Activated T-cell treated with anti-CD3 and anti-CD28 coated beads for 48 hours (primary cell): ENCODE data around the gene LRRC47.

Experiments
- DNase-seq: peaks from one replicate; pipeline ENCODE4 v3.0.0-alpha.2; 2020; ENCODE audit warnings: low read depth

Gene LRRC47

GRCh38 chr1:3785456-3786157 is 10.7 kb downstream of the LRRC47 start:
- no peak for DNase-seq

- no peak for DNase-seq
These were observed 11.3 kb downstream of the LRRC47 start for GRCh38 chr1:3785045-3785444.

DNA sequence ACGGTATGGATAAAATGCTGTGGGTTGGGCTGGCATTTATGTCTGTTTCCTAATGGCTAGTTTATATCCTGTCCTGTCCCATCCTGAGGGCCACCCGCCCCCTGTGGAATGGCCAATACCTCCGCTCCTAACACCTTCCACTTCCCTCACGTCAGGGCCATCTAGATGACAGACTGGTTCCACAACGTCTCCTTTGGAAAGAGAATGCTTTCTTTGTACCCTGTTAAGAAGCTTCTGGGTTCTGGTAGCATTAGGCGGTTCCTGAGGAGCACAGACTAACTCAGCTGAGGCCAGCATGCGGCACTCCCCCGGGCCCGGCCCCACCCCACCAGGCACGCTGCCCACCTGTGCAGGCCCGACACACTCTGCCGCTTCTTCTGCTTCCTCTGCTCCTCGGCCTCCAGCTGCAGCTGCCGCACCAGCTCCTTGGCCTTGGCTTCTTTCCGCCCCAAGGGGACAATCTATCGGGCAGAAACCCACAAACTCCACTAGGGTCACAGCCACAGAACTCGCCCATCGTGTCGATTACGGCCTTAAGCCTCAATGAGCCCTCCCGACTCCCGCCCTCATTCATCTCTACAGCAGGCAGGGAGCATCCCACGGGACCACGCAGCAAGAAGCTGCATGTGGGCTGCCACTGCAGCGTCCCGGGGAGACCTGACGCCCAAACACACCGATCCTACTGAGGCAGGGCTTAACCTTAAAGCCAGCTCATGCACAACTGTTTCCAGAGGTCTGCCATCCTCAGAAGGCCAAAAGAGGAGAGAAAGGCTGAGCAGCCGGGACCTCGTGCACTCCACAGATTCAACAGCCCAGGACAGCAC is 12.4 kb downstream of the LRRC47 start:
- no peak for DNase-seq

- no peak for DNase-seq
These were observed 15.4 kb downstream of the LRRC47 start for GRCh38 chr1:3780901-3781300.

- no peak for DNase-seq
These were observed 16.3 kb downstream of the LRRC47 start for GRCh38 chr1:3779912-3780416.

DNA sequence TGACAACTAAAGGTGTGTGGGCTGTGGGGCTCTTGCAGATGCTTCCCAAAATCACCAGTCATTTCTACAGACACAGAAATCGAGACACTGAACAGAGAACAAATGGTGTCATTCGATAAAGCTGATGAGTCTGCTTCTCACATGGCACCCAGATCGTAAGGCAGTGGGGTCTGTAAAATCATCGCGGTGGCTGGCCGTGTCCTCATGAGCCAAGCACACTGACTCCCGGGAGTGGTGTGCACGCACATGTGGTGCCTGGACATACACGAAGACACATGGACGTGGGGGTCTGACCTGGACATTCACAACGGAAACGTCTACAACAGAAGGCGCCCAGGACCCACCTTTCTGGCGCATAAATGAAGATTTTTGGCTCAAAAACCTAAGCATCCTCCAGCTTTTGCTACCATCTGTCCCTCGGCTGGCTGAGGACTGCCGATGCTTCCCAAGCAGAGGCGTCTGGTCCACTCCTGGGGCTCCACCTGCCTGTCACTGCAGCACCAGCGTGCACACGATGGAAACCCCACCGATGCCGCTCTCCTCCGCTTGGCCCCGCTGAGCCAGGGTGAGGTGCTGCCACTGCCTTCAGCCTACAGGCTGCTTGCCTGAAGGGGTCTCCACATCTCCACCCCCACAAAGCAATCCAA is 16.9 kb downstream of the LRRC47 start:
- no peak for DNase-seq

GRCh38 chr1:3778590-3779264 is 17.6 kb downstream of the LRRC47 start:
- no peak for DNase-seq

DNA sequence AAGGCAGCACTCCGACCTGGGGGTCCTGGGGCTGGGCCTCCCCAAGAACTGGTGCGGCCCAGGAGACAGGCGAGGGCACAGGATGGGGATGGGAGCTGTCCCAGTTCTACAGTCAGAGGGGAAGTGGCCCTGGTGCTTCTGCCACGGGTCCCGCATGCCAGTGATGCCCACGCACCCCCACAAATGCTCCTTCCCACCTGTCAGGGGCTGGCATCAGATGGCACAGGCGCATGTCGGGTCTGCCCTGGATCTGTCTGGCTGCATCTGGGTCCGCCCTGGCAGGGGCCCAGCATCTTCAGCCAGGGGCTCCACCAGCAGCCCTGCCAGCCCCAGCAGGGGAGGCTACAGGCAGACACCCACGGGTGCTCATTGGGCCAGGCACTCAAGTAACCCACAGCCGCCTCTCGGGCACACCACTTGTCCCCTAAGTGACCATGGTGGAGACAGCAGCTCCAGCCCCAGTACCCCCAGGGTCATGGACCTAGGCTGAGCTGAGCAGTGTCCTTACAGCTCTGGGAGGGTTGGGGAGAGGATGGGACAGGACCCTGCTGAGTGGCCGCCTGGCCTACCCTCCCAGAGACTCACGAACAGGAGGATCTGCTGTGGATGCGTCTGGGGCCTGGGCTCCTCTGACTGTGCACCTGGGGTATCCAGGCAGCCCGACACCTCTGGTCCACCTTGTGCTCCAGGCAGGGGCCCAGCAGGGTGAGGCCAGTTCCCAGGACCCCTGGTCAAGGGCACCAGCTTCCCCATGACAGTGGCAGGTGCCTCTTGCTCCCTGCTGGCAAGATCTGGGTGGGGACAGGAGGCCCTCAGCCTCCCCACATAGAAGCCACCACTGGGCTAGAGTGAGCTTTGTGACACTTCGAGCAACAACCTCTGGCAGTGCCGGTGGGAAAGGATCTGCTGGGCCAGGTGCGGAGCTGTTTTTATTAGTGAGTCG is 18.4 kb downstream of the LRRC47 start:
- DNase-seq = no peak

DNA sequence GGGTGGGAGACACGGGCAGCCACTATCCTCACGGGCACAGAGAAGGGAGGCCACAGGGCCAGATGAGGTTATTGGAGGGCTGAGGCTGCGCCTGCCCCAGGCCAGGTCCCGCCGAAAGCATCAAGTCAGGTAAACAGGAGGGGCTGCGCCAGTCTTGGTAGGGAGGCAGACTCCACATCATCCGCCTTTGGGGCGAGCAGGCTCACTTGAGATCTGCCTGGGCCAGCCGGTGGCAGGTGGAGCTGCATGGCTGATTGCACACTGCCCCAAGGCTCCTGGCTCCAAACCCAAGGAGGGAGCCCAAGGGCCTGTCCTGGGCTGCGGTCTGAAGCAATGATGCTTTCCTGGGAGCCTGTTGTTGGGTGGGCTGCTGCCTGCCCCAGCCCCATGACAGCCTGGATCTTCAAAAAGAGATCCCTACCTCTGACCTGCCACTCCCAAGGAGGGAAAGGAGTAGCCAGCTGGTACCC is 19.2 kb downstream of the LRRC47 start:
- no peak for DNase-seq

DNA sequence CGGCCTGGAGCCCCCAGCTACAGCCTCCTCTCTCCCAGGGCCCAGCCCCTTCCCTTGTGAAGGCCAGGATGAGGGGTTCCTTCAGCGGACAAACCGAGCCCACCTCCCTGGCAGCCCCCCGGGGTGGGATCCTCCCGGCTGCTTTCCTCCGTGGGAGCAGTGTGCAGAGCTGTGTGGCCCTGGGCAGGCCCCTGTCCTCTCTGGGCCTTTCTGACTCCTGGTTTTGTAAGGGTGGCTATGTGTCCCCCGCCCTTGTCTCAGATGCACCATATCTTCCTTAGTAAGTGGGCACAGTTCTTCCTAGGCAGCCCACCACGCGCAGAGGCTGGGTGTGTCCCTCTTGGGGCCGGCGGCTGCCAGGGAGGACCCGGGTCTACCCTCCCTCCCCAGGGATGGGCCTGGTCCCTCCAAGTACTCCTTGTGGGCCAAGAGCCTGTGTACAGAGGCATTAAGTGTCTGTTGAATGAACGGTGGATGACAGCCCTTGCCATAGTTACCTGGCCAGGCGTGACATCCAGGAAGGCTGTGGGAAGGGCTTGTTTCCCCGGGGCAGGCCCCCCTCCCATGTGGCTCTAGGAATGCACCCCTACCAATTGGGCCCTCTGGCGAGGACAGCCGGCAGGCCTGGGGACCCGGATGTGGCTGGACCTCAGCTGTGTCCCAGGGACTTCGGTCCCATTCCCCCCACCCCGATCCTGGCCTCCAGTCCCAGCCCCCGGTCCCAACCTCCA is 19.9 kb downstream of the LRRC47 start:
- DNase-seq = no peak

DNA sequence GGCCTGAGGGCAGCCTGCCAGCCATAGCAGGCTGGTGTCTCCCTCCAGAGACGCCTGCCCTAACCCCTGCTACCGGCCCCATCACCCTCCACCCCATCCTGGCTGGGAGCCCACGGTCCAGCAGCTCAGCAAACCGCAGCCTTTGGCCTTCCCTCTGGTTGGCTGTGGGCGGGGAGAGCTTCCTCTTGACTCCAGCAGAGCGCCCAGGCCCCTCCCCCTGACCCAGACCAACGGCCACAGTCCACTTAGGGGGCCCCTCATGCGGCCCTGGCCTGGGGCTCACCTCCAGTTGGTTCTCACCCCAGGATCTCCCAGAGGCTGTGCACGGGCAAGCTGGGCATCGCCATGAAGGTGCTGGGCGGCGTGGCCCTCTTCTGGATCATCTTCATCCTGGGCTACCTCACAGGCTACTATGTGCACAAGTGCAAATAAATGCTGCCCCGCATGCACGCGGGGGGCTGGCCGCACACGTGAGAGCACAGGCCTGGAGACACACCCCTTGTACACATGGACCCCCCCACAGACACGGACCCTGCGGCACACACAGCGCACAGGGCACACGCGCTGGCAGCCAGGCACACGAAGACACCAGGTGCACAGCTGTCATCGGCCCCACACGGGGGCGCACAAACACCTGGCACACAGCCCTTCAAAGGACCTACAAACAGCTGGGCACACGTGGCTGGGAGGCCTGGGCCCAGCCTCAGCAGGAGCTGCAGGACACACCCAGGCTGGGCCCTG is 20.6 kb downstream of the LRRC47 start:
- peak; percentile 48 for DNase-seq

DNA sequence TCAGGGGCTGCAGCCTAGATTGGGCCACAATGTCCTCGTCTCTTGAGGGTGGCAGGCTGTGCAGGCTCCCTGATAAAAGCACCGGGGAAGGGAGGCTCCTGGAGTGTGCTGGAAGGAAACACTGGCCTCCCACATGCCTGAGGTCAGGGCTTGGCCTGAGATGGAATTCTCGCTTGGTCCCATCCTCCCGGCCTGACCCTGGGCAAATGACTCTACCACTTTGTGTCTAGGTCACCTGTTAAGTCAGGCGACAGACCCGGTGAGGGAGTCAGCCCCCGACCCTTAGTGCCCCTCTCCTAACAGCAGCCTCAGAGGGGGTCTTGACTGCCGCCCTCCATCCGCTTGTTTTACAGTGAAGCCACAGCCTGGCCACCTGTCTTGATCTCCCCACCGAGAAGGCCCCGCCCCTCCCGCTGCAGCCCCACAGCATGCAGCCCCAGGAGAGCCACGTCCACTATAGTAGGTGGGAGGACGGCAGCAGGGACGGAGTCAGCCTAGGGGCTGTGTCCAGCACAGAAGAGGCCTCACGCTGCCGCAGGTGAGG is 21.3 kb downstream of the LRRC47 start:
- DNase-seq = no peak

DNA sequence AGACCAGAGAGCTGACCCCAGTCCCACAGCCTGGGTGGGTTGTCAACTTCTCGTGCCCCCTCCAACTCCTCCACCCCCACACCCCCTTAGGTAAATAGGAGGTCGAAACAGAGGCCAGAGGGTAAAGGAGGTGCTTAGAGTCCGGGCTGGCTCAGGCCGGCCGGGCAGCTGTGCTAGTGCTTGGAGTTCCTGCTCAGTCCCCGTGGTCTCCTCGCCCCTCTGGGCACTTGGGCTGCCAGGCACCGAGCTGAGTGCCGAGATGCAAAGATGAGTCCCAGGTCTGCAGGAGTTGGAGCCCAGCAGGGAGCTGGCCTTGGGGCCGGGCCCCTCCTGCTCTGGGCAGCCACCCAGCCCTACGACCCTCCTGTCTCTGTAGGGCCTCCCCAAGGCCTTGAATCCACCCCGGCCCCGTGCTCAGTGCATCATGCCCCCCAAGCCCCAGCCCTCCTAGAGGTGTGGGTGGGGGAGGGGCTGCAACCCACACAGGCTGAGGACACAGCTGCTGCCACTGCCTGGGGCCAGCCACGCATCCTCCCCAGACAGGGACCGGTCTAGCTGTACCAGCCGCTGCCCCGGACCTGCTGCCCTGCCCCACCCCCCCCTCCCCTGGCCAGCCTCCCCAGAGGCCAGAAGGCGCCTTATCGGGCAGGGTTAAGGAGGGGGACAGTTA is 21.9 kb downstream of the LRRC47 start:
- no peak for DNase-seq

- DNase-seq = no peak
These were observed 22.6 kb downstream of the LRRC47 start for GRCh38 chr1:3773572-3774275.

DNA sequence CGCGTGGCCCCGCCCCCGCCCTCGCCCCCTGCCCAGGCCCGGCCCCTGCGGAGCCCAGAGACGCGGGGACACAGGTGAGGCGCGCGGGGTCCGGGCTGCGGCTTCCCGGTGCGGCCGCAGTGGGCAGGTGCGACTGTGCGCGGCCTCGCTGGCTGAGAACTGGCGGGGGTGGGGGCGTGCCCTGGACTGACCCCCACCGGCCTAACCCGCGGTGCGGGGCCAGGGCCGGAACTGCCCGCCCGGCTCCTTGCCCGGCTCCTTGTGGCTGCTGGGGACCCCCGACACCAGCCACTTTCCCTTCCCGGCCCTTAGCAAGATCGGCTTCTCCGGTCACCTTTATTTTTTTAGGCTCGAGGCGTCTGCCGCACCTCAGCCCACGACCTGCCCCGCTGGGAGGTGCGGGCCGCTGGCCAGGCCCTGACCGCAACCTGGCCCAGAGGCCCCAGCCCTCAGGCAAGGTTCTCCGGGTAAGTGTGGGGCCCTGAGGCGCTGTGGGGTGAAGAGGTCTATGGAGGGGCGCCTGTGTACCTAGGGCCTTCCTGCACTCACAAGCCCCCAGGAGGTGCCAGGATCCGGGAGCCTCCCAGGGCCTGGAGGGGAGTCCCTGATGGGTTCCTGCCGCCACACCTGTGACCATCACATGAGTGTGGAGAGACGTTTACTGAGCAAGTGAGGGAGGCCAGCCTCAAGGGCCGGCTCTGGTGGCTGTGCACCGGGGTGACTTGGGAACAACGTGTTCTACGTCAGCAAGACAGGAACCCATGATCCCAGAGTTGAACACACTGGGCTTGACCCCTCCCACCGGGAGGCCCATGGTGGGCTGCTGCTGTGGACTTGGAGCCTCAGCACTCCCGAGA is 23.4 kb downstream of the LRRC47 start, which contains the start of gene SMIM1:
Gene SMIM1 (plus strand): TSS at position 35 of the 857 bp plus-strand sequence. CDS start 2,625 bp downstream, outside the sequence.
- DNase-seq = no peak

DNA sequence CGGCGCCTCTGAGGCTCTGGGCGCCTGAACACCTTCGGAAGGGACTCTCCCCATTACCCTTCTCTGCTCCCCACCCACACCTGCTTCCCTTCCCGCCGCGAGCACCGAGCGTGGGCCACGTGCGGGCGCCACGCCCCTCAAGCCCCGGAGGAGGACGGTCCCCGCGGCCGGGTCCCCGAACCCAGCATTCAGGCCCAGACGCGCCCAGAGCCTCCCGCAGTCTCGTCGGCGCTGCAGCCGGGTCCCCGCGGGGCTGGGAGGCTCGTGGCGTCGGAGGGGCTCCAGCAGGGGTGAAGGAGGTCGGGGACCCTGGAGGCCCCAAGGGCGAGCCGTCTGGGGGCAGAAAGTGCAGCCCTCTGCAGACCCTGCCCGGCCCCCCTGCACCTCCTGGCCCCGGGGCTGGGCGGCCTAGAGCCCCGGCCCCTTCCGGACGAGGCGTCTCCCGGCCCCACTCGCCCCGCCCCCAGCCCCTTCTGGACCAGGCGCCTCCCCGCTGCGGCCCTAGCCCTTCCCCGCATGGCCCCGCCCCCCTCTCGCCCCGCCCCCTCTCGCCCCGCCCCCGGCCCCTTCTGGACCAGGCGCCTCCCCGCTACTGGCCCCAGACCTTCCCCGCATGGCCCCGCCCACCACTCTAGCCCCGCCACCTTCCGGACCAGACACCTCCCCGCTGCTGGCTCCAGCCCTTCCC is 24.1 kb downstream of the LRRC47 start:
- peak; percentile 85 for DNase-seq
